IMR-90 (cell line): ENCODE data around the gene LGALS13.

Source experiments
- FOS ChIP-seq: fragments of 150-350 bp; IDR thresholded peaks from 2 replicates; pipeline ENCODE4 v1.6.1; 2016; ENCODE audit warnings: low read depth, low read length
- MAFK ChIP-seq: IDR thresholded peaks from 2 replicates; pipeline ENCODE4 v1.6.1; 2012; ENCODE audit warnings: low read depth, low read length, improper control_type of control experiment
- NFE2L2 ChIP-seq: fragments of 150-350 bp; IDR thresholded peaks from 2 replicates; pipeline ENCODE4 v1.6.1; 2016; ENCODE audit warnings: low read depth, mild to moderate bottlenecking, low read length
- POLR2A ChIP-seq: IDR thresholded peaks from 2 replicates; pipeline ENCODE4 v1.6.1; 2012; ENCODE audit warnings: mild to moderate bottlenecking, low read depth, low read length
- RAD21 ChIP-seq: IDR thresholded peaks from 2 replicates; pipeline ENCODE4 v1.6.1; 2012; ENCODE audit warnings: low read length, improper control_type of control experiment
- RFX5 ChIP-seq: IDR thresholded peaks from 2 replicates; pipeline ENCODE4 v1.8.0; 2012; ENCODE audit warnings: low read depth, mild to moderate bottlenecking, low read length, moderate library complexity
- TF ChIP-seq, protein P1 (sequence below): conservative IDR thresholded peaks from 2 replicates; pipeline ENCODE4 v1.5.1; 2012; ENCODE audit warnings: mild to moderate bottlenecking, low read depth, low read length, improper control_type of control experiment

DNA sequence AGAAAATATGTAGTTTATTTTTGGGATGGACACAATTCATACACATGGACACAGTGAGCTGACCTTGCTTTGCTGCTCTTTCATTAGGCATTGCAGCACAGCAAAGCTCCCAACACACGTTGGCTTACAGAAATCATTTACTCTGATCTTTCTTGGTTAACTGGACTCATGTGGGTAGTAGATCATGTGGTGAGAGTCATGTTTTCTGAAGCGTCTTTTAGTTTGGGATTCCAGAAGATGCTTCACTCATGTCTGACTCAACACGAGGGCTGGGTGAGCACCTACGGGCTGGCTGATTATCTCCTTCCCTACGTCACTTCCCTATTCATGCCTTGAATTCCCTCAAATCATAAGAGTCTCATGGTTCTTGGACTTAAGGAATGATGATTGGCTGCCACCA lies 41.3 kb downstream of the LGALS13 start:
- TF ChIP-seq, protein P1, sequence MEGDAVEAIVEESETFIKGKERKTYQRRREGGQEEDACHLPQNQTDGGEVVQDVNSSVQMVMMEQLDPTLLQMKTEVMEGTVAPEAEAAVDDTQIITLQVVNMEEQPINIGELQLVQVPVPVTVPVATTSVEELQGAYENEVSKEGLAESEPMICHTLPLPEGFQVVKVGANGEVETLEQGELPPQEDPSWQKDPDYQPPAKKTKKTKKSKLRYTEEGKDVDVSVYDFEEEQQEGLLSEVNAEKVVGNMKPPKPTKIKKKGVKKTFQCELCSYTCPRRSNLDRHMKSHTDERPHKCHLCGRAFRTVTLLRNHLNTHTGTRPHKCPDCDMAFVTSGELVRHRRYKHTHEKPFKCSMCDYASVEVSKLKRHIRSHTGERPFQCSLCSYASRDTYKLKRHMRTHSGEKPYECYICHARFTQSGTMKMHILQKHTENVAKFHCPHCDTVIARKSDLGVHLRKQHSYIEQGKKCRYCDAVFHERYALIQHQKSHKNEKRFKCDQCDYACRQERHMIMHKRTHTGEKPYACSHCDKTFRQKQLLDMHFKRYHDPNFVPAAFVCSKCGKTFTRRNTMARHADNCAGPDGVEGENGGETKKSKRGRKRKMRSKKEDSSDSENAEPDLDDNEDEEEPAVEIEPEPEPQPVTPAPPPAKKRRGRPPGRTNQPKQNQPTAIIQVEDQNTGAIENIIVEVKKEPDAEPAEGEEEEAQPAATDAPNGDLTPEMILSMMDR: no peak
- no peak for TF ChIP-seq POLR2A
- no peak for TF ChIP-seq NFE2L2
- TF ChIP-seq RFX5: no peak
- TF ChIP-seq RAD21: no peak
- no peak for TF ChIP-seq FOS
- TF ChIP-seq MAFK: no peak
